WTC11 (cell line): ENCODE measurements around the gene ANKRD11.

Experiments
- ATF3 ChIP-seq: sonication (generic); formaldehyde crosslinking; conservative IDR thresholded peaks from 2 replicates; pipeline ENCODE4 v1.8.1; 2022; ENCODE audit warnings: mild to moderate bottlenecking, missing genetic modification reagents
- CTCF ChIP-seq: fragments of 200-600 bp; IDR thresholded peaks from 2 replicates; pipeline ENCODE4 v1.8.0; 2022; ENCODE audit warnings: antibody characterized with exemption
- E2F1 ChIP-seq: sonication (generic); formaldehyde crosslinking; IDR thresholded peaks from 2 replicates; pipeline ENCODE4 v1.8.0; 2022; ENCODE audit warnings: mild to moderate bottlenecking, missing genetic modification reagents
- E2F5 ChIP-seq: sonication (generic); formaldehyde crosslinking; IDR thresholded peaks from 2 replicates; pipeline ENCODE4 v1.8.1; 2022; ENCODE audit warnings: mild to moderate bottlenecking, moderate library complexity, missing genetic modification reagents
- FOXJ3 ChIP-seq: sonication (generic); formaldehyde crosslinking; IDR thresholded peaks from 2 replicates; pipeline ENCODE4 v1.9.0; 2021; ENCODE audit warnings: missing genetic modification reagents, mild to moderate bottlenecking, borderline replicate concordance
- NFE2L1 ChIP-seq: sonication (generic); formaldehyde crosslinking; IDR thresholded peaks from 2 replicates; pipeline ENCODE4 v1.8.1; 2023; ENCODE audit warnings: missing genetic modification reagents
- PRRX2 ChIP-seq: fragments of 250-450 bp; sonication (Bioruptor Pico); IDR thresholded peaks from 2 replicates; pipeline ENCODE4 v1.8.0; 2021; ENCODE audit warnings: mild to moderate bottlenecking
- SMAD3 ChIP-seq: sonication (generic); formaldehyde crosslinking; IDR thresholded peaks from 2 replicates; pipeline ENCODE4 v1.8.0; 2022; ENCODE audit warnings: missing genetic modification reagents, mild to moderate bottlenecking, borderline replicate concordance
- SP1 ChIP-seq: sonication (generic); formaldehyde crosslinking; conservative IDR thresholded peaks from 2 replicates; pipeline ENCODE4 v1.8.1; 2022; ENCODE audit warnings: missing genetic modification reagents
- ZNF138 ChIP-seq: sonication (generic); formaldehyde crosslinking; conservative IDR thresholded peaks from 2 replicates; pipeline ENCODE4 v1.8.1; 2022; ENCODE audit warnings: mild to moderate bottlenecking, moderate library complexity, missing genetic modification reagents
- ZNF396 ChIP-seq: fragments of 250-450 bp; sonication (Bioruptor Pico); IDR thresholded peaks from 2 replicates; pipeline ENCODE4 v1.8.0; 2021; ENCODE audit warnings: mild to moderate bottlenecking, moderate library complexity, borderline replicate concordance
- TF ChIP-seq, protein P1 (sequence below): sonication (generic); formaldehyde crosslinking; IDR thresholded peaks from 2 replicates; pipeline ENCODE4 v1.8.0; 2022; ENCODE audit warnings: mild to moderate bottlenecking, missing genetic modification reagents
- TF ChIP-seq, protein P2 (sequence below): fragments of 250-450 bp; sonication (Bioruptor Pico); IDR thresholded peaks from 2 replicates; pipeline ENCODE4 v1.9.0; 2021; ENCODE audit warnings: moderate library complexity, mild to moderate bottlenecking, inconsistent platforms, borderline replicate concordance

- TF ChIP-seq CTCF = no peak
- TF ChIP-seq, protein P1, sequence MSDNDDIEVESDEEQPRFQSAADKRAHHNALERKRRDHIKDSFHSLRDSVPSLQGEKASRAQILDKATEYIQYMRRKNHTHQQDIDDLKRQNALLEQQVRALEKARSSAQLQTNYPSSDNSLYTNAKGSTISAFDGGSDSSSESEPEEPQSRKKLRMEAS (CRISPR knock-in tag) = no peak
- no peak for TF ChIP-seq SMAD3
- TF ChIP-seq FOXJ3 (CRISPR knock-in tag) = no peak
- no peak for TF ChIP-seq PRRX2 (CRISPR knock-in tag)
- no peak for TF ChIP-seq NFE2L1 (CRISPR knock-in tag)
- no peak for TF ChIP-seq ZNF138 (CRISPR knock-in tag)
- no peak for TF ChIP-seq E2F1 (CRISPR knock-in tag)
- TF ChIP-seq ZNF396 (CRISPR knock-in tag) = no peak
- TF ChIP-seq, protein P2, sequence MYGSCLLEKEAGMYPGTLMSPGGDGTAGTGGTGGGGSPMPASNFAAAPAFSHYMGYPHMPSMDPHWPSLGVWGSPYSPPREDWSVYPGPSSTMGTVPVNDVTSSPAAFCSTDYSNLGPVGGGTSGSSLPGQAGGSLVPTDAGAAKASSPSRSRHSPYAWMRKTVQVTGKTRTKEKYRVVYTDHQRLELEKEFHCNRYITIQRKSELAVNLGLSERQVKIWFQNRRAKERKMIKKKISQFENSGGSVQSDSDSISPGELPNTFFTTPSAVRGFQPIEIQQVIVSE (CRISPR knock-in tag) = no peak
- no peak for TF ChIP-seq ATF3 (CRISPR knock-in tag)
- no peak for TF ChIP-seq SP1
- no peak for TF ChIP-seq E2F5
These were observed 160.0 kb downstream of the ANKRD11 start for GRCh38 chr16:89330177-89330856.
